ENCODE data around the gene NDUFB8.
A peak's percentile ranks its signal among the peaks of the same experiment; 100 is the strongest.

The NDUFB8 gene

GRCh38 chr10:100481462-100482081, 48.1 kb downstream of the NDUFB8 start:
- FAIRE-seq: peak; percentile 95
- DNase-seq (ENCODE audit: insufficient read length): peak; percentile 58
- TF ChIP-seq TAF1 (IDR thresholded peaks at IDR 0.05; ENCODE audit: borderline replicate concordance, low read depth, low read length) (no peak), POLR2A (IDR thresholded peaks at IDR 0.05; ENCODE audit: low read depth, low read length) (no peak), POLR2AphosphoS5 (IDR thresholded peaks at IDR 0.05; ENCODE audit: low read depth, low read length) (no peak)

- TF ChIP-seq POLR2A (IDR thresholded peaks at IDR 0.05; ENCODE audit: low read depth, low read length) (no peak), TAF1 (IDR thresholded peaks at IDR 0.05; ENCODE audit: borderline replicate concordance, low read depth, low read length) (no peak), POLR2AphosphoS5 (IDR thresholded peaks at IDR 0.05; ENCODE audit: low read depth, low read length) (no peak)
- DNase-seq (ENCODE audit: insufficient read length): no peak
- FAIRE-seq: no peak
Measured at GRCh38 chr10:100480002-100480401, 49.7 kb downstream of the NDUFB8 start.

GRCh38 chr10:100479037-100479436, 50.6 kb downstream of the NDUFB8 start:
- no peak for DNase-seq (ENCODE audit: insufficient read length)
- TF ChIP-seq TAF1 (IDR thresholded peaks at IDR 0.05; ENCODE audit: borderline replicate concordance, low read depth, low read length) (no peak), POLR2A (IDR thresholded peaks at IDR 0.05; ENCODE audit: low read depth, low read length) (no peak), POLR2AphosphoS5 (IDR thresholded peaks at IDR 0.05; ENCODE audit: low read depth, low read length) (no peak)
- FAIRE-seq: no peak

- DNase-seq (ENCODE audit: insufficient read length) (no peak), FAIRE-seq (no peak)
- TF ChIP-seq TAF1 (IDR thresholded peaks at IDR 0.05; ENCODE audit: borderline replicate concordance, low read depth, low read length): no peak
- TF ChIP-seq POLR2A (IDR thresholded peaks at IDR 0.05; ENCODE audit: low read depth, low read length): no peak
- no peak for TF ChIP-seq POLR2AphosphoS5 (IDR thresholded peaks at IDR 0.05; ENCODE audit: low read depth, low read length)
Measured at GRCh38 chr10:100477970-100478369, 51.7 kb downstream of the NDUFB8 start.

Measured in GM12892 (cell line).